SK-N-SH (cell line): Measurements from ENCODE around the gene FAM163A. TPM values are rescaled to one million over a fixed set of nuclear protein-coding genes. Genes with fewer than 3 reads are reported as not detected.

Experiments
- CTCF ChIA-PET: fragments of 300-600, 350-600 bp; formaldehyde crosslinking; extraction: SDS; loops from one replicate; lab custom pipeline; 2021; lab: Yijun Ruan, JAX
- POLR2A ChIA-PET: fragments of 350-600 bp; sonication (Branson Sonifier 250); formaldehyde crosslinking; extraction: SDS; loops from one replicate; lab custom pipeline; 2020; ENCODE audit warnings: antibody characterized with exemption, inconsistent platforms; lab: Yijun Ruan, JAX
- DNase-seq: peaks from one replicate; pipeline ENCODE4 v3.0.0; 2012
- H2AFZ ChIP-seq: fragments of 200-600 bp; sonication (generic); 2 replicates; pipeline ENCODE4 v1.8.1; 2016; ENCODE audit warnings: antibody characterized with exemption, mild to moderate bottlenecking, low read depth
- H3F3A ChIP-seq: fragments of 200-600 bp; sonication (generic); replicated peaks from 2 replicates; pipeline ENCODE3; 2016; ENCODE audit warnings: antibody characterized with exemption, mild to moderate bottlenecking; ENCODE audit not compliant: insufficient read depth
- H3K27ac ChIP-seq, 2 experiments: fragments of 200-500 bp in 1 of 2; fragments of 200-600 bp in 1 of 2; sonication (Bioruptor generic) in 1 of 2; sonication (generic), shearing (Covaris generic) in 1 of 2; 2 replicates each; pipeline versions ENCODE4 v1.5.1 to v1.6.1; 2014 to 2016; ENCODE audit warnings: low read depth in 2 of 2, inconsistent platforms in 1 of 2, low read length in 1 of 2, mild to moderate bottlenecking in 1 of 2, mixed read lengths in 1 of 2
- H3K27me3 ChIP-seq: fragments of 200-600 bp; sonication (generic), shearing (Covaris generic); 2 replicates; pipeline ENCODE4 v1.6.1; 2016; ENCODE audit warnings: mixed run types; ENCODE audit not compliant: insufficient read depth
- H3K36me3 ChIP-seq, 2 experiments: fragments of 200-500 bp in 1 of 2; fragments of 200-600 bp in 1 of 2; sonication (Bioruptor generic) in 1 of 2; sonication (generic) in 1 of 2; replicated peaks in 1 of 2; 2 replicates each; pipeline versions ENCODE3 to v1.5.1; 2014 to 2016; ENCODE audit warnings: low read length in 1 of 2, mild to moderate bottlenecking in 1 of 2; ENCODE audit not compliant: insufficient read depth in 2 of 2, control insufficient read depth in 1 of 2
- H3K4me1 ChIP-seq, 2 experiments: fragments of 200-500 bp in 1 of 2; fragments of 200-600 bp in 1 of 2; sonication (Bioruptor generic) in 1 of 2; sonication (generic), shearing (Covaris generic) in 1 of 2; 2 replicates each; pipeline versions ENCODE4 v1.5.1 to v1.6.1; 2014 to 2016; ENCODE audit warnings: low read depth in 1 of 2, low read length in 1 of 2, mixed run types in 1 of 2; ENCODE audit not compliant: insufficient read depth in 2 of 2, control insufficient read depth in 1 of 2
- H3K4me2 ChIP-seq: fragments of 200-600 bp; sonication (generic), shearing (Covaris generic); 2 replicates; pipeline ENCODE4 v1.6.1; 2017; ENCODE audit warnings: mixed run types
- H3K4me3 ChIP-seq, 2 experiments: fragments of 200-500 bp in 1 of 2; fragments of 200-600 bp in 1 of 2; sonication (Bioruptor generic) in 1 of 2; sonication (generic), shearing (Covaris generic) in 1 of 2; 2 replicates each; pipeline versions ENCODE4 v1.5.1 to v1.8.1; 2014 to 2016; ENCODE audit warnings: low read depth in 2 of 2, inconsistent platforms in 1 of 2, low read length in 1 of 2, mild to moderate bottlenecking in 1 of 2, mixed read lengths in 1 of 2, moderate library complexity in 1 of 2
- H3K79me2 ChIP-seq: fragments of 200-600 bp; sonication (generic); 2 replicates; pipeline ENCODE4 v1.8.1; 2017; ENCODE audit warnings: mild to moderate bottlenecking; ENCODE audit not compliant: insufficient read depth
- H3K9ac ChIP-seq: fragments of 200-600 bp; sonication (generic); 2 replicates; pipeline ENCODE4 v1.6.1; 2017; ENCODE audit warnings: mixed run types
- H3K9me2 ChIP-seq: fragments of 200-600 bp; sonication (generic); 2 replicates; pipeline ENCODE4 v1.6.1; 2017; ENCODE audit warnings: mixed run types
- H3K9me3 ChIP-seq: fragments of 200-600 bp; sonication (generic); 2 replicates; pipeline ENCODE4 v1.6.1; 2017; ENCODE audit warnings: mixed run types, mild to moderate bottlenecking, moderate library complexity
- H4K20me1 ChIP-seq: fragments of 200-600 bp; sonication (generic); 2 replicates; pipeline ENCODE4 v1.6.1; 2017; ENCODE audit warnings: mild to moderate bottlenecking, mixed run types; ENCODE audit not compliant: insufficient read depth
- CHD2 ChIP-seq: fragments of 150-350 bp; IDR thresholded peaks from 2 replicates; pipeline ENCODE4 v1.6.1; 2018; ENCODE audit warnings: low read length; ENCODE audit not compliant: partially characterized antibody
- FOXJ3 ChIP-seq: sonication (generic); formaldehyde crosslinking; IDR thresholded peaks from 2 replicates; pipeline ENCODE4 v1.5.1; 2020; ENCODE audit warnings: mild to moderate bottlenecking, missing genetic modification reagents
- FOXM1 ChIP-seq: IDR thresholded peaks from 2 replicates; pipeline ENCODE4 v1.4.0; 2012; ENCODE audit warnings: low read depth, mild to moderate bottlenecking
- GATA2 ChIP-seq: sonication (generic); formaldehyde crosslinking; IDR thresholded peaks from 2 replicates; pipeline ENCODE4 v1.5.0; 2020; ENCODE audit warnings: mild to moderate bottlenecking, missing genetic modification reagents
- JUND ChIP-seq: IDR thresholded peaks from 2 replicates; pipeline ENCODE4 v1.4.0; 2012
- MXI1 ChIP-seq: IDR thresholded peaks from 2 replicates; pipeline ENCODE4 v1.6.1; 2012; ENCODE audit warnings: mild to moderate bottlenecking, low read depth, low read length, improper control_type of control experiment
- NFIC ChIP-seq: IDR thresholded peaks from 2 replicates; pipeline ENCODE4 v1.4.0; 2012; ENCODE audit warnings: borderline replicate concordance
- PBX3 ChIP-seq: IDR thresholded peaks from 2 replicates; pipeline ENCODE4; 2012
- POLR2AphosphoS5 ChIP-seq: IDR thresholded peaks from 2 replicates; pipeline ENCODE4 v1.6.1; 2012; ENCODE audit warnings: low read depth, low read length
- RCOR1 ChIP-seq: fragments of 150-350 bp; IDR thresholded peaks from 2 replicates; pipeline ENCODE4 v1.6.1; 2017; ENCODE audit warnings: antibody characterized with exemption, low read length
- RXRA ChIP-seq: IDR thresholded peaks from 2 replicates; pipeline ENCODE4 v1.4.0; 2012; ENCODE audit warnings: low read depth, mild to moderate bottlenecking, borderline replicate concordance
- SIN3A ChIP-seq: IDR thresholded peaks from 2 replicates; pipeline ENCODE4 v1.6.1; 2012; ENCODE audit warnings: low read depth, mild to moderate bottlenecking, low read length, moderate library complexity, borderline replicate concordance
- SMC3 ChIP-seq: IDR thresholded peaks from 2 replicates; pipeline ENCODE4 v1.6.1; 2012; ENCODE audit warnings: low read depth, low read length, improper control_type of control experiment
- TAF1 ChIP-seq: IDR thresholded peaks from 2 replicates; pipeline ENCODE4 v1.6.1; 2012; ENCODE audit warnings: low read depth, mild to moderate bottlenecking, low read length, moderate library complexity, borderline replicate concordance
- TEAD4 ChIP-seq: IDR thresholded peaks from 2 replicates; pipeline ENCODE4 v1.4.0; 2012; ENCODE audit warnings: mild to moderate bottlenecking, borderline replicate concordance; ENCODE audit not compliant: insufficient read depth
- YY1 ChIP-seq: IDR thresholded peaks from 2 replicates; pipeline ENCODE4 v1.4.0; 2012; ENCODE audit warnings: low read depth, mild to moderate bottlenecking
- WGBS: methylation state at CpG from one replicate; pipeline ENCODE4 v1.1.6; 2017; ENCODE audit warnings: low lambda C conversion rate; 5-methylcytosine and 5-hydroxymethylcytosine counted together
- polyA plus RNA-seq, 3 experiments: library from polyadenylated mRNA; depleted of rRNA; stranded (reverse); fragments of >200 nt; gene quantifications; 2 replicates each; pipeline ENCODE4 v1.2.3, GENCODE V29; 2012
- TF ChIP-seq, protein P1 (sequence below): IDR thresholded peaks from 2 replicates; pipeline ENCODE4 v1.4.0; 2012; ENCODE audit warnings: low read depth
- TF ChIP-seq, protein P2 (sequence below): fragments of 200-600 bp; sonication (generic); IDR thresholded peaks from 2 replicates; pipeline ENCODE4 v1.6.1; 2017; ENCODE audit warnings: antibody characterized with exemption, mild to moderate bottlenecking, moderate library complexity

FAM163A gene
- polyA plus RNA-seq, 1 of the 3 experiments (the other 2 are of a cell fraction) = 0.43 TPM

DNA sequence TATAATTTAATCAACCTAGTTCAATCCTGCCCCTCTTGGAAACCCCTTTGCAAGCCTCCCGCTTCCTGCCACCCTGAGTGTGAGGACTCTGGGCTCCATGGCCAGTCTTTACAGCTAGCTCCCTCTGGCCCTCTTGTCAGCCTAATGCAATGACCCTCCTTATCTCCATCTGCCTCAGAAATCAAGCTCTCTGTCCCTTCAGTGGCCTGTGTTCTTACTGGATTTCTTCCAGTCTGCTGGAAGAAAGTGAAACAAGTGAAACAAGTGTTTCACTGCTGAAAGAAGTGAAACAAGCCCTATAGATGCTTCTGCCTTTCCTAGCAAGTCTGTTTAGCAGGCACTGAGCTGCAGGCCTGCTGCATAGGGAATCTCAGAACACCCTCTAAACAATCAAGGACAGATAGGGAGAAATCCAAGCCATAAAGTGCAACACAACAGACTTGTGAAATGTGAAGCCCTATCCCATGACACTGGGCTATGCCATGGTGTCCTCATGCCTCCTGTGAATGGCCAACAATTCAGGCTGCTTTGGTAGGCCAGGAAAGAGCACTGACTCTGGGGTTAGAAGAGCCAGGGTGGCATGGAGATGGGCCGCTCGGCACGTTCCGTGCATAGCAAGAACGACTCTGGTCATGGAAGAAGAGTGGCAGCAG lies 55.9 kb downstream of the FAM163A start:
- Histone ChIP-seq H2AFZ (no peak overlapping the region), H3K27me3 (no peaks in the 10 kb centered on the region), H3K4me2 (no peak overlapping the region), H3K9ac (no peak overlapping the region), H3K4me3 (no peak overlapping the region), H4K20me1 (no peaks in the 10 kb centered on the region), H3K36me3 (no peaks in the 10 kb centered on the region), H3K27ac (peak overlapping the region in 1 of 2 experiments; percentile 72; a peak in 1 of 4 replicates), H3K9me3 (no peaks in the 10 kb centered on the region), H3K79me2 (no peaks in the 10 kb centered on the region), H3K9me2 (no peaks in the 10 kb centered on the region), H3F3A (no peaks in the 10 kb centered on the region), H3K4me1 (peaks cover 0 to 69% of the 10 kb centered on the region in 2 experiments; a peak in 2 of 4 replicates)
- TF ChIP-seq GATA2 (CRISPR knock-in tag) (peak; percentile 54), PBX3 (no peak)
- TF ChIP-seq, protein P1, sequence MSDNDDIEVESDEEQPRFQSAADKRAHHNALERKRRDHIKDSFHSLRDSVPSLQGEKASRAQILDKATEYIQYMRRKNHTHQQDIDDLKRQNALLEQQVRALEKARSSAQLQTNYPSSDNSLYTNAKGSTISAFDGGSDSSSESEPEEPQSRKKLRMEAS = no peak
- ChIA-PET POLR2A (interaction anchor here (1.0 to 2.4 kb wide), 7 partner anchors 11 to 89 kb away, joined by 3 to 8 read pairs (median 4); no protein-coding TSS in a partner anchor), CTCF (interaction anchor here (0.6 to 14.0 kb wide), 6 partner anchors 12 to 94 kb away, joined by 3 to 186 read pairs (median 6); no protein-coding TSS in a partner anchor)
- DNase-seq = peak; percentile 38
- WGBS = 87% methylated on average over 6 of the region's 6 CpGs

- no peaks in the 10 kb centered on the region for H3K36me3 ChIP-seq
- H2AFZ ChIP-seq = no peak overlapping the region
- H3K79me2 ChIP-seq = no peaks in the 10 kb centered on the region
- no peak overlapping the region for H3K4me2 ChIP-seq
- H3F3A ChIP-seq = no peaks in the 10 kb centered on the region
- peaks cover 0 to 54% of the 10 kb centered on the region in 2 experiments; a peak in 1 of 4 replicates for H3K4me1 ChIP-seq
- ChIA-PET POLR2A (no interaction called here), CTCF (interaction anchor here (0.9 to 14.0 kb wide), 3 partner anchors 10 to 95 kb away, joined by 4 to 186 read pairs (median 37); no protein-coding TSS in a partner anchor)
- H3K27ac ChIP-seq = peak overlapping the region in 1 of 2 experiments; percentile 8; a peak in 1 of 4 replicates
- no peak for DNase-seq
- H3K9ac ChIP-seq = no peak overlapping the region
- no peak overlapping the region for H3K4me3 ChIP-seq
- H4K20me1 ChIP-seq = no peaks in the 10 kb centered on the region
- H3K27me3 ChIP-seq = no peaks in the 10 kb centered on the region; the same call in 1 of the 2 replicates
- H3K9me2 ChIP-seq = no peaks in the 10 kb centered on the region
- H3K9me3 ChIP-seq = no peaks in the 10 kb centered on the region
- 74% methylated on average over 4 of the region's 4 CpGs for WGBS
- TF ChIP-seq JUND (no peak), NFIC (no peak), TEAD4 (no peak), SMC3 (no peak), YY1 (no peak), RXRA (no peak), FOXM1 (no peak), PBX3 (no peak), MXI1 (no peak), GATA2 (CRISPR knock-in tag) (no peak), POLR2AphosphoS5 (no peak), CHD2 (no peak), TAF1 (no peak), RCOR1 (no peak), FOXJ3 (CRISPR knock-in tag) (no peak), SIN3A (no peak)
- TF ChIP-seq, protein P2, sequence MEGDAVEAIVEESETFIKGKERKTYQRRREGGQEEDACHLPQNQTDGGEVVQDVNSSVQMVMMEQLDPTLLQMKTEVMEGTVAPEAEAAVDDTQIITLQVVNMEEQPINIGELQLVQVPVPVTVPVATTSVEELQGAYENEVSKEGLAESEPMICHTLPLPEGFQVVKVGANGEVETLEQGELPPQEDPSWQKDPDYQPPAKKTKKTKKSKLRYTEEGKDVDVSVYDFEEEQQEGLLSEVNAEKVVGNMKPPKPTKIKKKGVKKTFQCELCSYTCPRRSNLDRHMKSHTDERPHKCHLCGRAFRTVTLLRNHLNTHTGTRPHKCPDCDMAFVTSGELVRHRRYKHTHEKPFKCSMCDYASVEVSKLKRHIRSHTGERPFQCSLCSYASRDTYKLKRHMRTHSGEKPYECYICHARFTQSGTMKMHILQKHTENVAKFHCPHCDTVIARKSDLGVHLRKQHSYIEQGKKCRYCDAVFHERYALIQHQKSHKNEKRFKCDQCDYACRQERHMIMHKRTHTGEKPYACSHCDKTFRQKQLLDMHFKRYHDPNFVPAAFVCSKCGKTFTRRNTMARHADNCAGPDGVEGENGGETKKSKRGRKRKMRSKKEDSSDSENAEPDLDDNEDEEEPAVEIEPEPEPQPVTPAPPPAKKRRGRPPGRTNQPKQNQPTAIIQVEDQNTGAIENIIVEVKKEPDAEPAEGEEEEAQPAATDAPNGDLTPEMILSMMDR = no peak
- TF ChIP-seq, protein P1 = no peak
Measured at GRCh38 chr1:179800481-179800880, 57.4 kb downstream of the FAM163A start.
